Neural progenitor cell (in vitro differentiated cells): ENCODE measurements around the gene MRPL27.

Experiments
- EZH2 ChIP-seq: fragments of 200-600 bp; sonication (generic); IDR thresholded peaks from 2 replicates; pipeline ENCODE4 v1.6.1; 2017; ENCODE audit warnings: antibody characterized with exemption, mild to moderate bottlenecking, moderate library complexity
- EZH2phosphoT487 ChIP-seq: fragments of 200-600 bp; sonication (generic); IDR thresholded peaks from 2 replicates; pipeline ENCODE4 v1.6.1; 2017; ENCODE audit warnings: antibody characterized with exemption
- TF ChIP-seq, protein P1 (sequence below): fragments of 200-600 bp; sonication (generic); IDR thresholded peaks from 2 replicates; pipeline ENCODE4 v1.5.1; 2017; ENCODE audit warnings: antibody characterized with exemption, mild to moderate bottlenecking

DNA sequence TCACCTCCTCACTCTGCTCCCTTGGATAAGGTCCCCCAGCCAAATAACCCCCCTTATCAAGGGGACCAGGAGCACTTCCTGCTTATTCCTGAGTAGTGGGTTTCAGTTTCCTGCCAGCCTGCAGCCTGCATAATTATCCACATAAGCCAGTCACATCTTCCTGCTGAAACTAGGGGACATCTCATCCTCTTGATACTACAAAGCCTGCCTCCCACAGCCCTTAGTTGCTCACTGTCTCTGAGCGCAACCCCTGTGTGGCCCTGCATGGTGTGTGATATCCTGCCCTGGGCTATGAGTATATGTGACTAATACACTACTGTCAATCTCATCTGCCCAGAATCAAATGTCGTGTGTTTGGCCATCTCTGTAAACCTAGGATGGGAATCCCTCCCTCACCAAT, 35.0 kb downstream of the MRPL27 start:
- TF ChIP-seq, protein P1, sequence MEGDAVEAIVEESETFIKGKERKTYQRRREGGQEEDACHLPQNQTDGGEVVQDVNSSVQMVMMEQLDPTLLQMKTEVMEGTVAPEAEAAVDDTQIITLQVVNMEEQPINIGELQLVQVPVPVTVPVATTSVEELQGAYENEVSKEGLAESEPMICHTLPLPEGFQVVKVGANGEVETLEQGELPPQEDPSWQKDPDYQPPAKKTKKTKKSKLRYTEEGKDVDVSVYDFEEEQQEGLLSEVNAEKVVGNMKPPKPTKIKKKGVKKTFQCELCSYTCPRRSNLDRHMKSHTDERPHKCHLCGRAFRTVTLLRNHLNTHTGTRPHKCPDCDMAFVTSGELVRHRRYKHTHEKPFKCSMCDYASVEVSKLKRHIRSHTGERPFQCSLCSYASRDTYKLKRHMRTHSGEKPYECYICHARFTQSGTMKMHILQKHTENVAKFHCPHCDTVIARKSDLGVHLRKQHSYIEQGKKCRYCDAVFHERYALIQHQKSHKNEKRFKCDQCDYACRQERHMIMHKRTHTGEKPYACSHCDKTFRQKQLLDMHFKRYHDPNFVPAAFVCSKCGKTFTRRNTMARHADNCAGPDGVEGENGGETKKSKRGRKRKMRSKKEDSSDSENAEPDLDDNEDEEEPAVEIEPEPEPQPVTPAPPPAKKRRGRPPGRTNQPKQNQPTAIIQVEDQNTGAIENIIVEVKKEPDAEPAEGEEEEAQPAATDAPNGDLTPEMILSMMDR = no peak
- no peak for TF ChIP-seq EZH2
- no peak for TF ChIP-seq EZH2phosphoT487
